Keratinocyte (primary cell): ENCODE results near the gene GFOD1. TPM values are rescaled to one million over a fixed set of nuclear protein-coding genes. Genes with fewer than 3 reads are reported as not detected.
A peak's percentile ranks its signal among the peaks of the same experiment; 100 is the strongest.

Source experiments
- DNase-seq: peaks from one replicate; pipeline ENCODE4 v3.0.0-alpha.2; 2011; ENCODE audit warnings: low read depth, missing footprints, low spot score
- FAIRE-seq: peaks from 2 replicates; lab custom pipeline; 2011; peaks lifted over from hg19 to GRCh38; lab: Jason Lieb, UNC
- H2AFZ ChIP-seq: 2 replicates; pipeline ENCODE4 v1.6.0; 2012; ENCODE audit warnings: low read length, control low read depth, inconsistent platforms; ENCODE audit not compliant: control insufficient read depth
- H3K27ac ChIP-seq: 2 replicates; pipeline ENCODE4 v1.5.1; 2011; ENCODE audit warnings: low read length; ENCODE audit not compliant: control insufficient read depth, insufficient read depth
- H3K27me3 ChIP-seq: 3 replicates; pipeline ENCODE4 v1.6.0; 2011; ENCODE audit warnings: low read length; ENCODE audit not compliant: control insufficient read depth, insufficient read depth; ENCODE audit errors: extremely low read depth
- H3K36me3 ChIP-seq, 2 experiments: 2 replicates in 1 of 2; 3 replicates in 1 of 2; pipeline ENCODE4 v1.5.1; 2011; ENCODE audit warnings: low read length in 2 of 2, mild to moderate bottlenecking in 1 of 2; ENCODE audit not compliant: control insufficient read depth in 2 of 2, insufficient read depth in 2 of 2; ENCODE audit errors: extremely low read depth in 1 of 2
- H3K4me1 ChIP-seq: 3 replicates; pipeline ENCODE4 v1.5.1; 2011; ENCODE audit warnings: low read length; ENCODE audit not compliant: control insufficient read depth, insufficient read depth; ENCODE audit errors: extremely low read depth
- H3K4me2 ChIP-seq: 3 replicates; pipeline ENCODE4 v1.6.0; 2011; ENCODE audit warnings: low read depth, low read length; ENCODE audit not compliant: control insufficient read depth, insufficient read depth; ENCODE audit errors: extremely low read depth
- H3K4me3 ChIP-seq, 3 experiments: fragments of 200-600 bp in 1 of 3; sonication (generic) in 1 of 3; 2 replicates in 2 of 3; 3 replicates in 1 of 3; pipeline ENCODE4 v1.5.1; 2011 to 2016; ENCODE audit warnings: low read length in 3 of 3, mild to moderate bottlenecking in 3 of 3, control low read depth in 2 of 3, inconsistent platforms in 1 of 3, low read depth in 1 of 3, mixed read lengths in 1 of 3, mixed run types in 1 of 3, moderate library complexity in 1 of 3; ENCODE audit not compliant: control insufficient read depth in 2 of 3, insufficient read depth in 2 of 3; ENCODE audit errors: extremely low read depth in 1 of 3
- H3K79me2 ChIP-seq: 2 replicates; pipeline ENCODE4 v1.6.0; 2012; ENCODE audit warnings: low read length; ENCODE audit not compliant: control insufficient read depth, insufficient read depth
- H3K9ac ChIP-seq: 3 replicates; pipeline ENCODE4 v1.6.0; 2011; ENCODE audit warnings: low read length; ENCODE audit not compliant: control insufficient read depth, insufficient read depth; ENCODE audit errors: extremely low read depth
- H3K9me1 ChIP-seq: 3 replicates; pipeline ENCODE4 v1.6.0; 2011; ENCODE audit warnings: low read length; ENCODE audit not compliant: control insufficient read depth, insufficient read depth; ENCODE audit errors: extremely low read depth
- H3K9me3 ChIP-seq: 2 replicates; pipeline ENCODE4 v1.5.1; 2012; ENCODE audit warnings: low read depth, low read length; ENCODE audit not compliant: control insufficient read depth
- H4K20me1 ChIP-seq: 3 replicates; pipeline ENCODE4 v1.6.0; 2011; ENCODE audit warnings: low read length; ENCODE audit not compliant: control insufficient read depth, insufficient read depth; ENCODE audit errors: extremely low read depth
- EZH2 ChIP-seq: IDR thresholded peaks from one replicate; pipeline ENCODE4 v1.6.1; 2012; ENCODE audit warnings: inconsistent platforms, mild to moderate bottlenecking, low read length, moderate library complexity
- dilution Hi-C: fragments of 300-500 bp; cut with MboI; formaldehyde crosslinking; loops from one replicate; pipeline ENCODE4 v1.7.0; 2020; ENCODE audit warnings: low sequenced_read_pairs; ENCODE audit not compliant: extremely low pct_ligation_motif_present
- polyA plus RNA-seq, 5 experiments: library from polyadenylated mRNA; depleted of rRNA in 3 of 5; stranded (reverse) in 3 of 5; stranded (forward) in 1 of 5; unstranded in 1 of 5; fragments of >200 nt; gene quantifications; 1 replicate in 1 of 5; 2 replicates in 3 of 5; 3 replicates in 1 of 5; pipeline versions ENCODE4 v1.2.1 to v1.2.3, GENCODE V29; 2011 to 2012; ENCODE audit warnings: missing spikeins in 2 of 5, low read depth in 1 of 5, low replicate concordance in 1 of 5
- TF ChIP-seq, protein P1 (sequence below), 3 experiments: IDR thresholded peaks in 1 of 3; conservative IDR thresholded peaks in 1 of 3; optimal IDR thresholded peaks in 1 of 3; 2 replicates in 2 of 3; 3 replicates in 1 of 3; pipeline versions ENCODE3 to v1.5.1; 2011; ENCODE audit warnings: low read length in 3 of 3, mild to moderate bottlenecking in 3 of 3, moderate library complexity in 2 of 3, control low read depth in 1 of 3, inconsistent platforms in 1 of 3; ENCODE audit not compliant: insufficient read depth in 2 of 3; ENCODE audit errors: extremely low read depth in 1 of 3

The GFOD1 gene
- polyA plus RNA-seq, 1 donor (not counting 4 experiments of a cell fraction or from before 2014, with no cell fraction given), result 7.2 TPM

- FAIRE-seq, result no peak
- Histone ChIP-seq H3K9me3 (no peaks in the 10 kb centered on the region), H3K27me3 (no peaks in the 10 kb centered on the region), H3K4me3 (no peak overlapping the region), H3K4me1 (peaks cover 43% of the 10 kb centered on the region), H3K36me3 (no peaks in the 10 kb centered on the region), H3K9me1 (no peaks in the 10 kb centered on the region), H3K9ac (no peak overlapping the region), H3K4me2 (peak overlapping the region; percentile 29), H4K20me1 (no peaks in the 10 kb centered on the region), H3K79me2 (no peaks in the 10 kb centered on the region), H2AFZ (peak overlapping the region; percentile 55), H3K27ac (no peak overlapping the region)
- TF ChIP-seq EZH2, result no peak
- TF ChIP-seq, protein P1, sequence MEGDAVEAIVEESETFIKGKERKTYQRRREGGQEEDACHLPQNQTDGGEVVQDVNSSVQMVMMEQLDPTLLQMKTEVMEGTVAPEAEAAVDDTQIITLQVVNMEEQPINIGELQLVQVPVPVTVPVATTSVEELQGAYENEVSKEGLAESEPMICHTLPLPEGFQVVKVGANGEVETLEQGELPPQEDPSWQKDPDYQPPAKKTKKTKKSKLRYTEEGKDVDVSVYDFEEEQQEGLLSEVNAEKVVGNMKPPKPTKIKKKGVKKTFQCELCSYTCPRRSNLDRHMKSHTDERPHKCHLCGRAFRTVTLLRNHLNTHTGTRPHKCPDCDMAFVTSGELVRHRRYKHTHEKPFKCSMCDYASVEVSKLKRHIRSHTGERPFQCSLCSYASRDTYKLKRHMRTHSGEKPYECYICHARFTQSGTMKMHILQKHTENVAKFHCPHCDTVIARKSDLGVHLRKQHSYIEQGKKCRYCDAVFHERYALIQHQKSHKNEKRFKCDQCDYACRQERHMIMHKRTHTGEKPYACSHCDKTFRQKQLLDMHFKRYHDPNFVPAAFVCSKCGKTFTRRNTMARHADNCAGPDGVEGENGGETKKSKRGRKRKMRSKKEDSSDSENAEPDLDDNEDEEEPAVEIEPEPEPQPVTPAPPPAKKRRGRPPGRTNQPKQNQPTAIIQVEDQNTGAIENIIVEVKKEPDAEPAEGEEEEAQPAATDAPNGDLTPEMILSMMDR (optimal IDR thresholded peaks at IDR 0.05 in 1 of 3, IDR thresholded peaks at IDR 0.05 in 1 of 3, conservative IDR thresholded peaks at IDR 0.05 in 1 of 3; ENCODE audit: extremely low read depth in 1 of 3, insufficient read depth in 2 of 3, low read length in 3 of 3), result no peak
- no peak for DNase-seq
- dilution Hi-C loops, result no loop called here
These were observed 136.1 kb downstream of the GFOD1 start for GRCh38 chr6:13351271-13351670.

DNA sequence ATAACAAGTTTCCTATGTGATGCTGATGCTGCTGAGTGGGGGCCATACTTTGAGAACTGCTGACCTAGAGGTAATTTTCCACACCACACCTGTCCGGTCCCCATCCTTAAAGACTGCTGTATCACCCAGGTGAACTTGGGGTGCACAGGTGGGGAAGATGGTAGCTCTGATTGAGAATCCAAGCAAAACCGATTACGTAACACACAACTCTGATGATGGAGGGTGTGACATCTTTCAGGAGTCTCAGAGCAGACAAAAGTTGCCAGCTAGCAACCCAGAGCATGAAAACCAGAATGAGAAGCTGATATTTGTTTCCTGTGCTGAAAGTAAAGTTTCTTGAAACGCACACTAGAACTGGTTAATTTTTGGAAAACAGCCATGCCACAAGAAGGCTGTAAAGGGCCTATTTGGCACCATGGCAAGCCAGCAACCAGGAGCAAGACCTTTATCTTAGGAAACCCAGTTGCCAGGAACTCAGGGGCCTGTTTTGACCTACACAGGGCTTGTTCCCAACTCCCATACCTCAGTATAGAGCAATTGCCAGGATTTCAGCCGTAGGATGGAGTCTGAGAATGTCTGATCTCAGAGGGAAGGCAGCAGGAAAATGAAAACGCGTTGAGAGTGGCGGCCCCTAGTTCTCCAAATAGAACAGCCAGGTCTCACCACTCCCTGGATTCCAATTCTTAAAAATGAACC, 137.4 kb downstream of the GFOD1 start:
- H2AFZ ChIP-seq, result no peak overlapping the region
- no peak overlapping the region for H3K9ac ChIP-seq
- DNase-seq (no peak), FAIRE-seq (peak; percentile 20)
- dilution Hi-C loops, result no loop called here
- no peaks in the 10 kb centered on the region for H4K20me1 ChIP-seq
- H3K9me1 ChIP-seq, result no peaks in the 10 kb centered on the region
- no peaks in the 10 kb centered on the region for H3K79me2 ChIP-seq
- no peak overlapping the region for H3K4me2 ChIP-seq
- H3K9me3 ChIP-seq, result no peaks in the 10 kb centered on the region
- H3K36me3 ChIP-seq, result no peaks in the 10 kb centered on the region
- no peak overlapping the region for H3K27ac ChIP-seq
- no peak overlapping the region for H3K4me3 ChIP-seq
- H3K27me3 ChIP-seq, result no peaks in the 10 kb centered on the region
- H3K4me1 ChIP-seq, result peaks cover 32% of the 10 kb centered on the region
- no peak for TF ChIP-seq EZH2
- TF ChIP-seq, protein P1 (optimal IDR thresholded peaks at IDR 0.05 in 1 of 3, IDR thresholded peaks at IDR 0.05 in 1 of 3, conservative IDR thresholded peaks at IDR 0.05 in 1 of 3; ENCODE audit: extremely low read depth in 1 of 3, insufficient read depth in 2 of 3, low read length in 3 of 3), result no peak
